ENCODE measurements around the gene LRRC25.
"Not testable (repeated sequence)": the region's sequence is repeated elsewhere in the genome, so short reads cannot be mapped to it uniquely, and the experiment has no call there.

The LRRC25 gene

GRCh38 chr19:18373892-18374629 lies 23.4 kb downstream of the LRRC25 start:
- DNase-seq: peak; percentile 76

- no peak for DNase-seq
These were observed 24.0 kb downstream of the LRRC25 start for GRCh38 chr19:18373407-18373891.

GRCh38 chr19:18368504-18369222 lies 28.8 kb downstream of the LRRC25 start:
- no peak for DNase-seq

GRCh38 chr19:18366021-18366435 lies 31.4 kb downstream of the LRRC25 start:
- no peak for DNase-seq

- DNase-seq: peak; percentile 69
These were observed 32.4 kb downstream of the LRRC25 start for GRCh38 chr19:18364826-18365528.

GRCh38 chr19:18364277-18364825 lies 33.1 kb downstream of the LRRC25 start:
- DNase-seq: not testable (repeated sequence)

- no peak for DNase-seq
These were observed 33.6 kb downstream of the LRRC25 start for GRCh38 chr19:18363787-18364186.

GRCh38 chr19:18362934-18363542 lies 34.4 kb downstream of the LRRC25 start:
- DNase-seq: no peak

GRCh38 chr19:18361646-18362045 lies 35.8 kb downstream of the LRRC25 start:
- DNase-seq: no peak

GRCh38 chr19:18357041-18357440 lies 40.4 kb downstream of the LRRC25 start:
- DNase-seq: no peak

GRCh38 chr19:18354743-18355142 lies 42.7 kb downstream of the LRRC25 start:
- not testable (repeated sequence) for DNase-seq

GRCh38 chr19:18353378-18354005 lies 43.9 kb downstream of the LRRC25 start:
- no peak for DNase-seq

- DNase-seq: no peak
These were observed 45.9 kb downstream of the LRRC25 start for GRCh38 chr19:18351544-18351943.

GRCh38 chr19:18350490-18350889 lies 46.9 kb downstream of the LRRC25 start:
- DNase-seq: no peak

- peak; percentile 36 for DNase-seq
These were observed 47.8 kb downstream of the LRRC25 start for GRCh38 chr19:18349524-18350128.

- DNase-seq: not testable (repeated sequence)
These were observed 48.5 kb downstream of the LRRC25 start for GRCh38 chr19:18348818-18349339.

- no peak for DNase-seq
These were observed 49.3 kb downstream of the LRRC25 start for GRCh38 chr19:18348171-18348570.

- no peak for DNase-seq
These were observed 51.3 kb downstream of the LRRC25 start for GRCh38 chr19:18346091-18346490.

GRCh38 chr19:18345296-18345695 lies 52.1 kb downstream of the LRRC25 start:
- no peak for DNase-seq

GRCh38 chr19:18344582-18344950 lies 52.9 kb downstream of the LRRC25 start:
- DNase-seq: no peak

- DNase-seq: no peak
These were observed 55.3 kb downstream of the LRRC25 start for GRCh38 chr19:18342090-18342632.

Data from T1000 (cell line).